T47D (cell line): Measurements from ENCODE around the gene EEA1.

Source experiments
- DNase-seq, 2 experiments: peaks; one replicate each; pipeline versions ENCODE4 v3.0.0 to v3.0.0-alpha.2; 2011 to 2012; ENCODE audit warnings: low read depth in 1 of 2, low spot score in 1 of 2
- JUND ChIP-seq: IDR thresholded peaks from 2 replicates; pipeline ENCODE4 v1.6.1; 2012; ENCODE audit warnings: low read depth
- in situ Hi-C: cut with HindIII; loops from 2 replicates; pipeline ENCODE4 v1.10.0; 2016; ENCODE audit warnings: low sequenced_read_pairs, low pct_unique_long_range_greater_than_20kb

The EEA1 gene

GRCh38 chr12:92743026-92743425 lies 186.1 kb downstream of the EEA1 start:
- no peak for TF ChIP-seq JUND
- no peak for DNase-seq
- in situ Hi-C loops, result no loop called here

DNA sequence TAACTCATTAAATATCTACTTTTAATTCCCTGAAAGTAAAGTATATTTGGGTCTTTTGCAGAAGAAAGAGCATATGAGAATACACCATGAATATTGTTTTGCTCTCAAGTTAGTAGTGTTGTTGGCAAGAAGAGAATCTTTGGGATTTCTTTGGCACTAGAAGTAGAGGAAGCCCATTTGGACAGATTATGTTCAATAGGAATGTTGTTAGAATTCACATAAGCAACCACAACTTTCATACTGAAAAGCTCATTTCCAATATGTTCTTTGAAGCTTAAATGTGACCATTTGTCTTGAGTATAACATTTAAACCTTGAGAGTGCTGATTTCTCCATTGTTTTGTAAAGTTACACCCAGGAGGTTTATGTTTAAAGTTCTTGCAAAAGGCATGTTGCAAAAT lies 188.7 kb downstream of the EEA1 start:
- no peak for DNase-seq
- in situ Hi-C loops, result no loop called here
- no peak for TF ChIP-seq JUND

DNA sequence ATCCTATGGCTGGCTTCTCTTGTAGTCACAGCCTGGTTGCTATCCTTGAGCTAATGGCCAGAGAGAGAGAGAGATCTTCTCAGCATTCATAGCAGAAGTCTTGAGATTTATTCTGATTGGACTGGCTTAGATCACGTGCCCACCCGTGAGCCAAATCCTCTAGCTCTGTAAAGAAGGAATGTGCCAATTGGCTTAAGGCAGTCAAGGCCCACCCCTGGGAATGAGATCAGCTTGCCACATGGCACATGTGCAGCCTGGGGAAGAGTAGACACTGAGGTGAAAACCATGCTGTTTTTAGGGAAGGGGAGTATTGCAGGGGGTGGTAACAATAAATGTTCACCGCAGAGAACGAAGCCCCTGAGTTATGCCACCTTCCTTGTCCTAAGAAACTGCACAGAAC lies 190.0 kb downstream of the EEA1 start:
- DNase-seq, result peak in 1 of 2 experiments; percentile 53
- no peak for TF ChIP-seq JUND
- in situ Hi-C loops, result no loop called here

GRCh38 chr12:92737855-92738850 lies 190.9 kb downstream of the EEA1 start:
- TF ChIP-seq JUND, result no peak
- DNase-seq, result no peak
- in situ Hi-C loops, result no loop called here

DNA sequence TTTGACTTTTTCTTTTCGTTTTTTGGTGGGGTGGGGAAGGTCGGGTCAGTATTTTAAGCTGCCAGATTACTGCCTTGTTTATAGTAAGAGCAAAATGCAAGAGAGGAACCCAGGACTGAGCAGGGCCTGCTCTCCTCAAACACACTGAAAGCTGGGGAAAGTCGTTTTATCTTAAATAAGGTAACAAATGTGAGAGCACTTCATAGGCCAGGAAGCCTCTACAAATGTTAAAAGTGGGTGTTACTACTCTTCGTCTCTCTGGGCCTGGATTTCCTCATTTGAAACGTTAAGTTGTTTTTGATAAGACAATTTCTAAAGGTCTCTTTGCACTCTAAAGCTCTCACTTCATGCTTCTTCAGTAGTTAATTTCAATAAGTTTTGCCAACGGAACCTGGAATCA lies 192.5 kb downstream of the EEA1 start:
- no peak for TF ChIP-seq JUND
- DNase-seq, result no peak
- in situ Hi-C loops, result no loop called here

DNA sequence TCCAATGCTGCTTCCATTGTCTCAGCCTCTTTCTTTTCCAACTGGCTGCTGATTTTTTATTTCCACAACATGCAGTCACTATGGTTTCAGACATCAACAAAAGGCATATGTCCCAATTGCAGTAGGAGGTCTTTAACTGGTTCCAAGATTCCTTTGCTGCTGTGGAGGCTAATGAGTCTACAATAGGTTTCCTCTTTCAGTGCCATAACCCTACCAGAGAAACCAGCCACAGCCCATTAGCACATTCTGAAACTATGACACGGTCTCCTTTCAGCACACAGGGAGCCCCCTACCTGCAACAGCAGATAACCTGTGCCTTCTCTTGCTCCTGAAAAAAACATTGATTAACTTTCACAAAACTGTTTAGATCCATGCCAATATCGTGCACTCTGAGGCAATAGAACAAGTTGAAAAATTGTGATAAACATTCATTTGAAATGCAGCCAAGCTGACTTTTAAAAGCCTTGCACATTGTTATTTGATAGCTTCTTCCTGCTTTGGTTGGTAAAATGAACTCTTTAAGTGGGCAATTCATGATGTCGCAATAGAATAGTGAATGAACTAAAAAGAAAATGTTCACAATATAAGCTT lies 193.9 kb downstream of the EEA1 start:
- no peak for DNase-seq
- TF ChIP-seq JUND, result no peak
- in situ Hi-C loops, result no loop called here

DNA sequence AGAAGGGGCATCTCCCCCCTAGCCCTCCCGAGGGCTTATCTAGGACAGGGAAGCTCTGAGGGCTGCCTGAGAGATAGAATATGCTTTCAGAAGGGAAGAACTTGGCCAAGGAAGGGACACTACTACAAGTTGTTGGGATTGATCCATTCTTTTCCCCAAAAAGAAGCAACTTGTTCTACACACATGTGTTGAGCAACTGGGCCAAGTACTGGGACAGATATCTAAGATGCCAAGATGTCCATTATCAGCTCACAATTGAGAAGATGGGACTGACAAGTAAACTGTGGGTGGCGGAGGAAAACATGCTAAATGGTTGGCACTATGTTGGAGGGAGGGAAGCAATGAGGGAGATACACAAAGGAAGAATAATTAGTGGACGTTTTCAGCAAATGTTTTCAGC lies 195.4 kb downstream of the EEA1 start:
- TF ChIP-seq JUND, result no peak
- DNase-seq, result no peak
- in situ Hi-C loops, result no loop called here

DNA sequence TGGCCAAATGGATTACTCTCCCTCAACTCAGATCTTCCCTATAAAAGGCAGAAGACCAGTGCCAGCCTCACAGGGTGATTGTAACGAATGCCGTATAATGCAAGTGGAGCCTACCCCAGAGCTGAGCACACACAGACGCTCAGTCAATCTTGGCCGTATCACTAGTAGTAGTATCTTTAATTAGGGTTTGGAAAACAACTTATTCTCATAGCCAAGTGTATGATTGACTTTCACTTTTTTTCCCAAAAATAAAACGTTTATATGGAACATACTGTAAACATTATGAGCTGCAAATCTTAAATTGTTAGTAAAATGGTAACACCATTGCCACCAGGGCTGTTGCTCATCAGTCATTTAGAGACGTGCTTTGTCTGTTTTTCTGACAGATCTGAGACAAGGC lies 195.9 kb downstream of the EEA1 start:
- DNase-seq, result no peak
- in situ Hi-C loops, result no loop called here
- no peak for TF ChIP-seq JUND

- in situ Hi-C loops, result no loop called here
Observed at GRCh38 chr12:92732716-92733115, 196.4 kb downstream of the EEA1 start.

GRCh38 chr12:92732216-92732615 lies 196.9 kb downstream of the EEA1 start:
- TF ChIP-seq JUND, result no peak
- in situ Hi-C loops, result no loop called here
- DNase-seq, result no peak

More at GRCh38 chr12:92732716-92733115, 196.4 kb downstream of the EEA1 start:
- no peak for TF ChIP-seq JUND
- no peak for DNase-seq

GRCh38 chr12:92730758-92731157 lies 198.3 kb downstream of the EEA1 start:
- no peak for DNase-seq

GRCh38 chr12:92729773-92730305 lies 199.3 kb downstream of the EEA1 start:
- TF ChIP-seq JUND, result no peak
- in situ Hi-C loops, result no loop called here
- no peak for DNase-seq

More at GRCh38 chr12:92730758-92731157, 198.3 kb downstream of the EEA1 start:
- in situ Hi-C loops, result no loop called here
- no peak for TF ChIP-seq JUND

DNA sequence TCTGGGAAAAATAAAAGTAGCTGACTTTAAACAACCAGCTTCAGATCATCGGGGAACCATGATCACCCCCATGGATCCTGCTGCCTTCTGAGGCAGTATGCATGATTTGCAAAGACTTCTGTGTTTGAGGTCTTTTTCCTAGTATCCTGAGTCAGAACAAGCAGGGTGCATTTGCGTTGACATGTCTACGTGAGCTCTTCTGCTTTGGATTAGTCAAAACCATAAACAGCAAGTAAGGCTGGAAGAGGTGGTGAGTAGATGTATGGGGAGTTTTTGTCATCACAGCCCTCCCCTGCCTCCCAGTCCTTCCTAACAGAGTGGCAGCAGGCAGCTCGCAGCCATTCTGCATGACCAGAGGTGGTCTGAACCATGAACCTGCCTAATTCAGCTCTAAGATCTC lies 202.2 kb downstream of the EEA1 start:
- TF ChIP-seq JUND, result no peak
- in situ Hi-C loops, result no loop called here
- no peak for DNase-seq

GRCh38 chr12:92722897-92723296 lies 206.2 kb downstream of the EEA1 start:
- DNase-seq, result no peak
- no peak for TF ChIP-seq JUND
- in situ Hi-C loops, result no loop called here
